Activated CD4-positive, alpha-beta T cell treated with anti-CD3 and anti-CD28 coated beads, Interleukin-2, amount 50 U/mL, for 48 hours (primary cell): ENCODE measurements around the gene DHRS12.

Experiments
- DNase-seq, 2 experiments: peaks; one replicate each; pipeline ENCODE4 v3.0.0-alpha.2; 2020

Gene DHRS12

DNA sequence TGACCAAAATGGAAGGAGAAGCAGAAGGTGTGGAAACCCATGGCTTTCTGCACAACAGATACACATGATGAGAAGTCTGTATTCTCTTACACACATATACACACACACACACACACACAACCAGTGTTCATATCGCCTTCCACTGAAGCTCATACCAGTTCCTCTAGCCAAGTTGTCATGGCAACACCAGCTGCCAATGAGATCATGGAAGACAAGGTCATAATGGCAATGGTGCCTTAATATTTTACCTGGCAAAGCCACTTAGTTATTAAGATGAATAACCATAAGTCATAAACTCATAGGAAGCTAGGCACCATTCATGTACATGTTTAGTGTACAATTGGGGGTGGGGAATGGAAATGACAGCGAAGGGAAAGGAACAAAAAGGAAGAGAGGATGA, 2.6 kb upstream of the DHRS12 start:
- no peak for DNase-seq

DNA sequence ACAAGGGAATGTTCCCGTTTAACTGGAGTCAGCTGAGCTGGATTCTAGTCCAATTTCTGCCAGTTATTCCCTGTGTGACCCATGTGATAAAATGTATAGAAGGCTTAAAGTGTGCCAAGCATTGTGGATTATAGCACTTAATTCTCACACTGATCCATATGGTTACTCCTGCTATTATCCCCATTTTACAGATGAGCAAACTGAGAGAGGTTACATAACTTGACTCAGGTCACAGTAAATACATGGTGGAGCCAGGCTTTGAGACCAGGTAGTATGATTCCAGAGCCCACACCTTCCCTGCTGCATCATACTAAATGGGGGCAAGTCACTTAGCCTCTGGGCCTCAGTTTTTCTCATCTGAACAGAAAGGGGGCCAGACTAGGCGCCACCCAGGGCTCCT, 2.0 kb upstream of the DHRS12 start:
- DNase-seq, result no peak

DNA sequence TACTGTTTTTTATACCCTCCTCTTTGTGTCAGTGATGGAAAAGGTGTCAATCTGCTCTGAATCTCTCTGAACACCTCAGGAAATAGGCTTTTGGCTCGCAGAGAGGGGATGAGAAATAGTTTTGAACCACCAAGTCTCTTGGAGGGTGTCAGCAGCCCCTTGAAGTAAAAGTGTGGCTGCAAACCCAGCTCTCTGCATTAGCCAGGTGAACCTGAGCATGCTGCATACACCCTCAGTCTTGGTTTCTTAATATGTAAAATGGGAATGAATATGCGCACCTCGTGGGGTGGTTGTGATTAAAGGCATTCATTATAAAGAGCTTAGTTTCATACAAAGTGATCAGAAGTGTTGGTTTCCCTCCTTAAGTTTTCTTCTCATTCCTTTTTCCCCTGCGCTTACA, 1.4 kb upstream of the DHRS12 start:
- DNase-seq, result no peak

DNA sequence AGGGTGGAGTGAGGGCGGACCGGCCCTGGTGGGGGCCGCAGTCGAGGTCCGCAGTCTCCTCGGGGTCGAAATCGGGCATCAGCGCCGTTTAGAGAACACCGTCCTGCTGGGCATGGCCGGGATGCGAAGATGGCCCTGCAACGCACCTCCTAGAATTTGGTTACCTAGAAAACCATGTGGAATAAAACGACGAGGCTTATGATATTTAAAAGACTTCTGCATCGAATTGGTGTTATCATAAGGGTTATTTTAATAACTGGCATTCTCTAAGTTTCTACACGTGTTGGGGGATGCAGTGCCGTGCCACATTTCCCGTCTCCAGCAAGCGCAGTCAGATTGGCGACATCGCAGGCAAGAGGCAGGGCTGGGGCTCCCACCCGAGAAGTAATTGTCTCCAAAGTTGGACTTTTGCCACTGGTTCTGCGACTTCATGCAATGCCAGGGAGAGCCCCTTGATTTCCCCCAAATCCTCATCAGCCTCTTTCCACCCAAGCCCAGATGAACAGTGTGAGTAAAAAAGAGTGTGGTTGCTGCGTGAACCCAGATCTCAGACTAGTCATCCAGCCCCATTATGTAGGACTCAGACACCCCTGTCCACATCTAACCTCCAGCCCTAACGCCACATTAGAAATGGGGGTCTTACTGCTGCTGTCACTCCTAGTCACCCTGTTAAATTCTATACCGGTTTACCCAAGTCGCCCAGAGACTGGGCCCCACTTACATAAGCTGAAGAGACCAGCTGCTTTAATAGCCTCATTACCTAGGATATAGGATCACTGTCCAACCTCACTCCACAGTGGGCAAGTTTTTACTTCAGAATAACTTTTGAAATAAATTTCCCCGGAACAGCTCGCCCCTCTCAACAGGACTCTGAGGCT, 571 bp upstream of the DHRS12 start:
- peak; percentile 55 to 68 for DNase-seq

DNA sequence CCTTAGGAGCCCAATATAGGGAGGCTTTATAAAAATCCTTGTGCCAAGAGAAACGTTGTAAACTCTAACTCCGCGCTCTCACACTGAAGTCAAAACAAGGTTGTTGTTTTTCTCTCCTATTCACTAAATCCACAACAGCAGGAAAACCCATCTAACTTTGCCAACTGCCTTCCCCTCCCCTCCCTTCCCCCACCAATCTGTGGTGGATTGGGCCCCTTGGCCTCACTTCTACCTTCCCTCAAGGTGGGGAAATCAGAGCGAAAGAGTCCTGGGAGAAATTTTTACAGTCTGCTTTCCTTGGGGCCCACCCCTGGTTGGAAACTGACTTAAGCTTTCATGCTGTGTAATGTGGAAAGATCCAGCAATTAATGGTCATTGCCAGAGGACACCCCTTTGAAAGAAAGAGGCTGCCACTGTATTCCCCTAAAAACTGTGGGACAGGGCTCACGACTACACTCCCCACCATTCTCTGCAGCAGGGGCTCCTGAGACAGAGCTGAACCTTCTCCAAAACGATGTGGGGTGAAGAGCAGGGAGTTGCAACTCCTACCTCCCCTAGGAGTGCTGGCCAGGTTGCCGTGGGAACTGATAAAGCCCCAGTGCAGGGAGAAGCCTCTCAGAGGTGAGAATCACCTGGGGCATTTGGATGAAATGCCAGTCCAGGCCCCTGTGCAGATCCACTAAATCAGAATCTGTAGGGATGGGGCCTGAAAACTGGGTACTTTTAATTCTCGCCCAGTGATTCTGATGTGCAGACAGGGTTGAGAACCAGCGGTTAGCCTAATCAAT, 1.1 kb downstream of the DHRS12 start:
- peak in 1 of 2 experiments; percentile 38 for DNase-seq

DNA sequence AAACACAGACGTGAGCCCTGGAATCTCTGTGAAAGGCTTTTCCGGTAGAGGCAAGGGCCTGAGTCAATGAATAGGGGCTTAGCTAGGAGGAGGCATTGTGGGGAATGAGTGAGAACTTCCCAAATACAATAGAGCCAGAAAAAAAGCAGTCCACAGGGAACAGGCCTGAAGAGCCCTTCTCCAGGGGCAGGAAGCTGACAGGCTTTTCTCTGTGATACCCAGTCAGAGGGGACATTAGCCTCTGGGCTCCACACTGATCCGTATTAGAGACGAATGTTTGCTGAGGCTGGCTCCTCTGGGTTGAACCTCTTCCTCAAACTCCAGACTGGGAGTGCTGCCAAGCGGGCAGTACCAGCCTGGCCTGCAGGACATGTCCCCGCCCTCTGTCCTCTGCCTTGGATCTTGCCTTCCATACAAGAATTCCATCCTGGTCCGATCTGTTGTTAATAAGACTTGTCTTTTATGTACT, 2.3 kb downstream of the DHRS12 start:
- no peak for DNase-seq

DNA sequence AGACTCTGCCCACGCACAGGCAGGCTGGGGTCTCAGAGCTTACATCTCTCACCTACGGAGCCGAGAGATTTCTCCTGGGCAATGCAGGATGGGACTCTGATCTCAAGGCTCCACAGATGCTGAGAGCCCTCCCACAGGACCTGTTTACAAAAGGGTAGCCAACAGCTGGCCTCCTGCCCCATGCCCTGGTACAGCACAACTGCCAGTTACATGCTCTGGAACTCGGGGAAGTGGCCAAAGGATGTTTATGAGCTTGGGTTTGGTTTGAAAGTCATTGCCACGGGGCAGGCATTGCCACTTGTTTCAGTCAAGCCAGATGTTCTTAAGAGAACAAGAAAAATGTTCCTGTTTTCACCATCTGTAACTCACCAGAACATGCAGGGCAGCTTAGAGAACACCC, 3.5 kb downstream of the DHRS12 start:
- DNase-seq, result no peak

DNA sequence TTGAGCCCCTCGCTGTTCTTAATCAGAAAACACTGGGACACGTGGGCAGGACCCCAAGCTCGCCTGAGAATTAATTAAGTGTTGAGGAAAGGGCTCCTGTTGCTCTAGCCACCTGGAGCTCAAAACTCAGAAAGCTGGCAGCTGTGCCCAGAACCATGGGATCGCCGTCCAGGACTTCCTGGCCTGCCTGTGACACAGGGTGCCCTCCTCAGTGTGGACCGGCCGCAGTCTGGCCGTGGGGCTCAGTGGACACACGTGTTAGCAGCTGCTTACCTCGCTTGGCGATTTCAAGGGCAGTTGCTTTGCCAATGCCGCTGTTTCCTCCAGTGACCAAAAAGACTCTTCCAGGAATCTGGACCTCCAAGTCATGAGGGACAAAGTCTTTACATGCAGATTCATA, 4.7 kb downstream of the DHRS12 start:
- no peak for DNase-seq

DNA sequence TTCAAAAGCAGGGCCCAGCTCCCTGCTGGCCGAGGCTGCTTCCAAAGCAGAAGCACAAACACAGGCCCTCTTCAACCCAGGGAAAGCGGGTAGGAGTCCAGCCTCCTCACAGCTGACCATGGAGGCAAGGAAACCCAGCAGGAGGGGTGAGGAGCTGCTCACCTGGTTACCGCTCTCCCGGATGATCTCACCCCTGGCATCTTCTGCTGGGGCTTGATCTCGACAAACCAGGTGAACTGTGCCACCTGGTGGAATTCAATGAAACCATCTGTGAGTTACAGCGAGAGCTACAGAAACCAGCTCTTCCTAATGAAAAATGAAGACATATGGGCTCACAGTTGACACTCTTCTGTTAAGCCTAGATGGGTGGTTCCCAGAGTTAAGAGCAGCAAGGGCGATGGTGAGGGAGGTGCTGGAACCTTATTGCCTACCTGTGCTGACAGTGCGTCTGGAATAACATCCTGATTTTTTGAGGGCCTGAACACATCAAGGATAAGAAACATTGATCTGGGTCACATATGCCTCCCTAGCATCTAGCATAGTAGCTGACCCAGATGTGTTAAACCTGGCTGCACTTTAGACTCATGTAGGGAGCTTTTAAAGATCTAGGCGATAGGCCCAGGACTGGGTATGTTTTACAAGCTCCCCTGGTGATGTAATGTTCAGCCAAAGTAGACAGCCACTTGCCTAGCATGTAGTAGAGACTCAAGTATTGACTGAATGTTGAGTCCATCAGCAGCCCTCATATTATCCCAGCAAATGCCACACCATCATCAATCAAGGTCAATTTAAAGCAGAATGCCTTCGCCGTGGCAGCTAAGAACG, 6.1 kb downstream of the DHRS12 start:
- DNase-seq, result peak; percentile 56 to 61

DNA sequence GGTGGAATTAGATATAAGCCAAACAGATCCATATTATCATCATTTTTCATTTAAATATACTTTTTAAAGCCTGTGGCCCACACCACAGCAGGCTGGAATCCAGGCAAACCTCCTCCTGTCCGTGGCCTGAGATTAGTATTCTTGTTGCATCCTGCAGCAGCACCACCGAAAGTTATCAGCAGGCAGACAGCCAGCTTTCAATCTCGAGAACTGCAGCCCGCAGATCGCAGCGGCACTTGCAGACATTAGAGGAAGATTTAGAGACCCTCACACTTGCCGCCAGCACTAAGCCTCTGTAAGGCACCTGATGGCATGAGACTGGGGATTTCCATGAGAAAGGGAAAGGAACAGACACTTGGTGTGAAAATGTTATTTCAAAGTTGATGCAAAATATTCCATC, 7.4 kb downstream of the DHRS12 start:
- no peak for DNase-seq

DNA sequence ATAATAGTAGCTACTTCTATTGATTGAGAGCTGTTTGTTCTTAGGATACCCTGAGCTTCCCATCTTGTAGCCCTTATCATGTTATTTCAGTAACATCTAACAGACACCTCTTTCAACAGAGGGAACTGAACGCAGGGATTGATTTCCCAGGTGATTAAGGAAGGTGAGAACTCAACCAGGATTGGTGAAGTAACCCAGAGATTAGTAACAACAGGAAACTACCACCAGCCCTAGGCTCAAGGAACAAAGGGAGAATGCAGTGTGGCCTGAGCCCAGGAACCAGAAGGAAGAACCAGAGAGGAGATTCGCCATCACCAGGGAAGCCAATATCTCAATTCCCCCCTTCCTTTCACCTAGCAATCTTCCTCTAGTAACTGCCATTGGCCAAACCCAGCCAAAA, 8.5 kb downstream of the DHRS12 start:
- no peak for DNase-seq

DNA sequence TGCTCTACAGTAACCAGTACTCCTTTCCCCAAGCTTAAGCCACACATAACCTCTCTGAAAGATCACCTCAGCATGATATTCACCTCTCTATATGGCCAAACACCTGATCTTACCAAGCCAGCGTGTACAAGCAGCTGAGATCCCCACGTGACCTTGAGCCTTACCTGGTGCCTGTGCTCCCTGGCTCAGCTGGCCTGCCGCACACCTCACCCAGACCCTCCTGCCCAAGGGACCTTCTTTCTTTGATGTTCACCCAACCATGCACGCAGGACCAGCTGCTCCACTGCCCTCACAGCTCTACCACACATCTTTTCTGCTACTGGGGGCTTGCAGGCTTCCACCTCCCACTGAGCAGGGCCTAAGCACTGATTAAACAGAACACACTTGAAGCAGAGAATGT, 9.0 kb downstream of the DHRS12 start:
- DNase-seq, result no peak

DNA sequence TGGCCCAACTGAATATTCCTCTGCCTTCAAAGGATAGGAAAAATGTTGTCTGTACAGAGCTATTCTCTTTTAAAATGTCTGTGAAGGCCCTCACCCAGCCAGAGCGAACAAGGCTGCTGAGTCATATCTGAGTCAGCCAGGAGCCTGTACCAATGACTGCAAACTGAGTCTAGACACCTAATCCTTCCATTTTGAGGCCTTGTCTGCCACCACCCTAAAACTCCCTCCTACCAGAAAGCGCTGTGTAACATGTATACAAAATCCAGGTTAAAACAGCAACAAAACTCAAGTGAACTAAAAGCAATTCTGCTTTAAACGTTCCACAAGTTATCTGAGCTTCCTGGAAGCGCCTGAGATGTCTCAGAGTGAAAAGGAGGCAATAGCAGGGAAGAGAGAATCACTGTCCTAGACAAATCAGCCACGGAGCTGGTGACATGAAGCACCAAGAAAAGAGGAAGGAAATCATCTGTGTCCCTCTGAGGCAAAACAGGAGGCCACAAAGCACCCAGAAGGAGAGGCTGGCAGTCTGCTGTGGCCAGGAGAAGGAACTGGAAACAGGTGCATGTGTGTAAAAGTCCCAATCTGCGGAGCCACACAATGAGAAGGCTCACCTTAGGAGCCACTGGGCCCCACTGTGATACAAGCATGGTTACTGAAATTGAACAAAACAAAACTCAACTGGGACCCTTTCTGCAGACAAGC, 10.2 kb downstream of the DHRS12 start:
- peak; percentile 56 to 71 for DNase-seq

DNA sequence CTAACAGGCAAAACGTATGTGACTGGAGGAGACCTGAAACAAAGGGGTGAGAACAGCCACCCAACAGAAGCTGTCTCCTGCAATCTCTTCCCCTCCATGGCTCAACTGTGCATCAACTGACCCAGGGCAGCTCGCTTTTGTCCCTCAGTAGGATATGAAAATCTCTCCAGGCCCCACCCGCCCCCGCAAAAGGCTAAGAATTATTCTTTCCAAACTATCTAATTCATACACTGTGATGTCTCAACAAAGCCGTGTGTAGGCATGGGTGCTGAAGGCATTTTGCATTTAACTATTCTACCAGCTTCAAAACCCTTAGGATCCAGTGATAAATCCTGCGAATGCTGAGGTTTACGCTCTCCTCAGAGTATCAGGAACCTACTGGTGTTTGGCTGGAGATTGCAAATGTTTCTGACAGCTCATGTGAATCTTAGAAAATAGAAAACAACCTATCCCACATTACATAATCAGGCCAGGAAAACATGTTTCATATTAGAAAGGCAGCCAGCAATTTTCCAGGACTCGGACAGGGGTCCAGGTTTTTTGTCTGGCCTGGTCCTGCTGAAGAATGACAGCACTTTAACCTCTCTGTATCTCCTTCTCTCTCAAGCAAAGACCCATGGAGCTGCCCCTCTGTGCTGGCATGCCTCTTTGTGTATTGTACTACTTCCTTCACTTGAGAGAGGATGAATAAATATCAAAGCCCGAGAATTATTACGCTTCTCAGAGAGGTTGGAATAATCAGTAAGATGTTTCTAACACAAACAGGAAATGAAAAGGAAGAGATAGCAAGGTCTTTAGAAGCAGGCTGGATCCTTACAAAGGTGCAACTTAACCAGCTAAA, 17.3 kb downstream of the DHRS12 start:
- no peak for DNase-seq

DNA sequence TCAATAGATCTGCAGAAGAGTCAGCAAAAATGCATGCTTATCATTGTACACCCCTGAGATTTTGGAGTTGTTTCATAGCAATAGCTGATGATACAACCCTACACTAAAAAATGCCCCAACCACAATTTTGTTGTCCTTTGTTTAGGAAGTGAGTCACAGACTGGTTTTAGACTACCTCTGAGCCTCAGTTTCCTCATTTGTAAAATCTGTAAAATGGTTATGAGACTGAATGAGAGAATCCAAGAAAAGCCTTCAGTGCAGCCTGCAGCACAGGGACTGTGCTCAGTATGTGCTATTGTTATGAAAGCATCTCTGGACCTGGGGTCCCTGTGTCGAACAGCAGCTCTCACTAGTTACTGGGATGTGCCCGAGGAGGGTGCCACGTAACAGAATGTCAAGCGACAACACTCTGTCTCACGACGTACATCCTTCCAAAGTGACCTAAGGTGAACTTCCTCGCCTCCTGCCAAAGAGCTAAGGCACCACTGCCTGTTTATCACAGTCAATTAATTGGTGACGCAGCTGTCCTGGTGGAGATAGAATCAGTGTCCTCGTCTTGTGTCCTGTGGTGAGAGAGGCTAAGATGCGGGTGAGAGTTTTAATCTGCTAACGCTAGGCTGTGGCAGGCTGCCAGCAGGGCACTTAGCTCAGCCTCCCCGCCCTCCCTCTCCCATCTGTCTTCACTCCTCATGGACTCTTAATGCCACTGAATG, 18.1 kb downstream of the DHRS12 start:
- DNase-seq, result no peak

DNA sequence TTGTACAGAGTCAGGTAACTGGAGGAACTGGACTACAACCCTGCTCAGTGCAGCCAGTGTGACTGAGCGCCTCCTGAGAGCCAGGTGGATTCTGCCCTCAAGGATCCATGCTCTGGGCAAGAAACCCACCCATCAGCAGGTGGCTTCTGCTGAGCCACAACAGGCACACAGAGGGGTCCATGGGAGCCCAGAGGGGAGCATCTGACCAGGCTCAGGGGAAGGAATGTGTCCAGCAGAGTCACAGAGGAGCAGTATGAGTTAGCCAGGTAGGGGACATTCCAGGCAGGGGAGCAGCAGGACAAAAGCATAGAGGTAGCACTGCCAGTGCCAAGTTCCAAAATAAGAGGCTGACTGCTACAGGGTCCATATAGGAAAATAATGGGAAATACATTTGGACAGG, 19.9 kb downstream of the DHRS12 start:
- no peak for DNase-seq

DNA sequence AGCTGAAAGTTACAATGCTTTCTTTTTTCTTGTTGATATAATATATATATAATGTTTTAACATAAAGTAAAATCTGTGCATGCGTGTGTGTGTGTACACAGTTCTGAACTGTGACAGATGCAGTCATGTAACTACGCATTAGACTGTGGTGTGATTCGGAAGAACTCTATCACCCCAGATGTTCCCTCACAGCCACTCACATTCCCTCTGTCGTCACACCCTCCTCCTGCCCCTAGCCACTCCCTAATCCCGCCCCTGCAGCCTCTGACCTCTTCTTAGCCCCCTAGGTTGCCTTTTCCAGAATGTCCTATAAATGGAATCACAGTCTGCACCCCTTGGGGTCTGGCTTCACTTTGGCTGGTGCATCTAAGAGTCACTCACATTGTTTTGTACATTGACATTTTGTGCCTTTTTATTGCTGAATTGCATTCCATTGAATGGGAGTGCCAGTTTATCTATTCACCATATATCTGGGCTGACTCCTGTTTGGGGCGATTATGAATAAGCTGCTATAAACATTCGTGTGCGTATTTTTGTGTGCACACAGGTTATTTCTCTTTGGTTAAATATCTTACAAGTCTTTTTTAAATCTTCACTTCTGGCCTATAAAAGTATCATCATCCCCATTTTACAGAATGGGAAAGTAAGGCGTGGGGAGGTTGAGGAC, 20.4 kb downstream of the DHRS12 start:
- no peak for DNase-seq

DNA sequence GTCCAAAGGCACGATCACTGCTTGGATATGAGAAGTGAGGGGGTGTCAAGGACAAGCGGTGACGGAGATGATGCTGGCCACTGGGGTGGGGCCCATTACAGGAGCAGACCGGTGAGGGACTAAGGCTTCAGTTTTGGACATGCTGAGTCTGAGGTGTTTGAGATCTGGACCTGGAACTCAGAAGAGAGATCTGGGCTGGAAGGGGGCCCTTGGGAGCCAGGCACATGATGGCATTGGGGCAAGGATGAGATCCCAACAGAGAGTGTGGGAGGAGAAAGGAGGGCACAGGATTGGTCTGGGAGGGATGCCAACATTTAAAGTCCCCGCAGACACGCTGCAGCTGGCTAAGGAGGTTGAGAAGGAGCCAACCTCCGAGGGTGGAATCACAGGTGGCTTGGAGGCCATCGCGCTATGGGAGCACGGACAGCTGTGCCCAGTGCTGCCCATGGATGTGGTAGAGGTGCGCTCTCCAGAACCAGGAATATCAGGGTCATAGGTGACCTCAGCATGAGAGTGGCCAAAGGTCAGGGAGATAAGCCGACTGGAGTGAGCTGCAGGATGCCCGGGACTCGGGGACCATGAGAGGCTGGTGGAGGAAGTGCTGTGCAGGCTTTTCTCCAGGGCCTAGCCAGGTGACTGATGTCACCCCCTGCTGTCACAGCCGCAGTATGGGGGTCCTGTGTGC, 21.8 kb downstream of the DHRS12 start:
- DNase-seq, result no peak

DNA sequence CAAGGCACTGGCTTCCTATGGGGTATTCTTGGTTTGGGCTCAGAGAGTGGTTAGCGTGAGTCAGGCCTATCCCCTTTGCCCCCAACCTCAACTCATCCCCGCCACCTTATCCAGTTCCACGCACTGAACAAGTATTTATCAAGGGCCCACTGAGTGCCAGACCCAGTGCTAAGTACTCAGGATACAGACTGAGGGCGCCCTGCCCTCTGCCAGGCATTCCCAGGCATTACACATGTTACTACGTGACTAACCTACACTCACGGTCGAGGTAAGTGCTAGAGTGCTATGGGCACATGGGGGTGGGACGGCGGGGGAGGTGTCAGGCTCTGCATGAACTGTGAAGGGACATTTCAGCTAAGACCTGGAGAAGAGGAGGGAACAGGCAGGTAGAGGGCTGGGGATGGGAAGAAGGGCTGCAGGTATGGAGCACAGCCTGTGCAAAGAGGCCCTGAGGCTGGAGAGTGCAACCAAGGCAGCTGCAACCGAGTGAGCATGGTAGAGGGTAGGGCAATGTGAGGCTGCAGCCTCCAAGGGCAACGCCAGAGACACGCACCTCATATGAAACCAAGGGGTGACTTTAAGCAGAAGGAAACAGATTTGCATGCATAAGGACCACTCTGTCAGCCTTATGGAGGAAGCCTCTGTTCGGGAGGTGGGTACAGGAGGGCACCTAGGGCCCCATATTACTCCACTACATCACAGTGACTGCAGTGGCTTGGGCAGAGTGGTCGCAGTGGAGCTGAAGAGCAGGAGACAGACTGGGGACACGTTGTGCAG, 22.5 kb downstream of the DHRS12 start:
- peak; percentile 17 to 44 for DNase-seq
